Measurements from ENCODE around the gene TFPI.

TFPI gene

DNA sequence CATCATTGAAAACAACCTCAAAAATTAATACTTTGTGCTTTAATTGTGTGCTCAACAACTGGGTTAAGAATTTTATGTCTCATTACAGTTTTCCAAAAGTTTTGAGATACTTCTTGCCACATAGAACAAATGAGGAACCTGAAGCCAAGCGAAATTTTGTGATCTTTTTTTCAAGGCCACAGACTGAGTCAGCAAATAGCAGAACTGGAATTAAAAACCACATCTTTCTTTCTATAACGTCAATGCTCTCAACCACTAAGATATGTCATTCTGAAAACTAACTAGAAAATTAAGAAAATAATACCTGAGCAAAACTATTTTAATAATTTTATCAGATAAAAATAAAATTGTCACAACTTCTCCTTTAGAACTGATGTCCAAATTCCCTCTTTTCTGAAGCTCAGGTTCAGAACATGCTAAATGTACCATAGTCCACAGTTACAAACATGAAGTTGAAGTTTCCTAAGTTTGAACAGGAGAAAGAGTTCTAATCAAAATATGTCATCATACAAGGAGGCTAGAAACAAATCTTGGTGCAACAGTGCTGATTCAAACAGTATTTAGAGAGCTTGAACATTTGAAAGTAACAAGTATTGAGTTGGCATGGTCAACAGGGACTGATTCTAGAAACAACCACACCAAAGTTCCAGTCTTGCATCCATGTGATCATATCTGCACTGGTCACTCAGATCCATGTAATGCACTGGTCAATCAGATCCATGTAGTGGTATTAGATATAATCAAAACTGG lies 78.6 kb downstream of the TFPI start:
- CTCF ChIA-PET: no interaction called here
- no peak for TF ChIP-seq SUZ12 (IDR thresholded peaks at IDR 0.05)
- no peak for TF ChIP-seq L3MBTL2 (conservative IDR thresholded peaks at IDR 0.05)
- no peak for TF ChIP-seq SP1 (IDR thresholded peaks at IDR 0.05)
- no peak for TF ChIP-seq HDGF (IDR thresholded peaks at IDR 0.05; ENCODE audit: borderline replicate concordance)
- TF ChIP-seq FOXM1 (IDR thresholded peaks at IDR 0.05; ENCODE audit: borderline replicate concordance): no peak
- TF ChIP-seq LEF1 (IDR thresholded peaks at IDR 0.05; ENCODE audit: borderline replicate concordance): no peak
- TF ChIP-seq CTBP1 (IDR thresholded peaks at IDR 0.05; ENCODE audit: borderline replicate concordance): no peak
- no peak for TF ChIP-seq ELF4 (IDR thresholded peaks at IDR 0.05)
- no peak for TF ChIP-seq TARDBP (IDR thresholded peaks at IDR 0.05)
- TF ChIP-seq BHLHE40 (IDR thresholded peaks at IDR 0.05; ENCODE audit: borderline replicate concordance): no peak
- no peak for TF ChIP-seq ARNT (IDR thresholded peaks at IDR 0.05)
- TF ChIP-seq, protein P1, sequence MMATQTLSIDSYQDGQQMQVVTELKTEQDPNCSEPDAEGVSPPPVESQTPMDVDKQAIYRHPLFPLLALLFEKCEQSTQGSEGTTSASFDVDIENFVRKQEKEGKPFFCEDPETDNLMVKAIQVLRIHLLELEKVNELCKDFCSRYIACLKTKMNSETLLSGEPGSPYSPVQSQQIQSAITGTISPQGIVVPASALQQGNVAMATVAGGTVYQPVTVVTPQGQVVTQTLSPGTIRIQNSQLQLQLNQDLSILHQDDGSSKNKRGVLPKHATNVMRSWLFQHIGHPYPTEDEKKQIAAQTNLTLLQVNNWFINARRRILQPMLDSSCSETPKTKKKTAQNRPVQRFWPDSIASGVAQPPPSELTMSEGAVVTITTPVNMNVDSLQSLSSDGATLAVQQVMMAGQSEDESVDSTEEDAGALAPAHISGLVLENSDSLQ (IDR thresholded peaks at IDR 0.05): no peak
- no peak for TF ChIP-seq ZNF384 (IDR thresholded peaks at IDR 0.05)
- TF ChIP-seq FOXA1 (IDR thresholded peaks at IDR 0.05): no peak
- no peak for TF ChIP-seq NFRKB (IDR thresholded peaks at IDR 0.05)
- no peak for TF ChIP-seq FOXK2 (IDR thresholded peaks at IDR 0.05)
- POLR2A ChIA-PET: no interaction called here
- DNase-seq (ENCODE audit: extremely low spot score): no peak

DNA sequence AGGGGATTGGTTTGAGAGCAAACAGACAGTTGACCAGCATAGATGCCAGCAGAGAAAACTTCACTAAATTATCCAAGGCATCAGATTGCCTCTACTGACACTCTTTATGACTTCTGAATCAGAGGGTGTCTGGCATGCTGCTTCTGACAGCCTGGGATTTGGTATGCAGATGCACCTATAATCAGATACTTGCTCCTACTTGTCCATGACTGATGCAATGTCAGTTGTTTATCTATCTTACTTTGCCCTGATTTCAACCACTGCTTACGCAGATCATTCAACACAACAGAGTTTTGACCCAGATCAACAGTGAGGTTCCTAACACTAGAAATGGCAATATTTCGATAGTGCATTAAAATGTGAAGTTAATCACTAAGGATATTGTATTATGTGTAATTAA lies 83.5 kb downstream of the TFPI start:
- ChIA-PET CTCF (no interaction called here), POLR2A (no interaction called here)
- TF ChIP-seq CTBP1 (IDR thresholded peaks at IDR 0.05; ENCODE audit: borderline replicate concordance): no peak
- TF ChIP-seq TARDBP (IDR thresholded peaks at IDR 0.05): no peak
- no peak for TF ChIP-seq ARNT (IDR thresholded peaks at IDR 0.05)
- TF ChIP-seq LEF1 (IDR thresholded peaks at IDR 0.05; ENCODE audit: borderline replicate concordance): no peak
- no peak for TF ChIP-seq FOXA1 (IDR thresholded peaks at IDR 0.05)
- no peak for TF ChIP-seq HDGF (IDR thresholded peaks at IDR 0.05; ENCODE audit: borderline replicate concordance)
- TF ChIP-seq, protein P1 (IDR thresholded peaks at IDR 0.05): no peak
- no peak for TF ChIP-seq FOXM1 (IDR thresholded peaks at IDR 0.05; ENCODE audit: borderline replicate concordance)
- no peak for TF ChIP-seq SP1 (IDR thresholded peaks at IDR 0.05)
- no peak for TF ChIP-seq ELF4 (IDR thresholded peaks at IDR 0.05)
- TF ChIP-seq L3MBTL2 (conservative IDR thresholded peaks at IDR 0.05): no peak
- no peak for DNase-seq (ENCODE audit: extremely low spot score)

DNA sequence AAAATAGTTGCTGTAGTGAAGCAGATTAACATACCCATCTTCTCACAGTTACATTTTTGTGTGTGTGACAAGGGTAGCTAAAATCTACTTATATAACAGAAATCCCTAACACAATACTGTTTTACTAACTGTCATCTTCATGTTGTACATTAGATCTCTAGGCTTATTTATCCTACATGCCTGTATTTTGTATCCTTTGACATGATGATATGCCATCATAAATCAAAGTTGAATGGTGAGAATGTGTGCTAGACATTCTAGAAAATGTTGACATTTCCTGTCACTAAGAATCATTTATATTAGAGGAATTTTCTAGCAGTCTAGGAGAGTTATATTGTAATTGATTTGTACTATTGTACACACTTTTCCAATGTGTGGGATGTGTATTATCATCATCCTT lies 84.7 kb downstream of the TFPI start:
- ChIA-PET CTCF (no interaction called here), POLR2A (no interaction called here)
- DNase-seq (ENCODE audit: extremely low spot score): no peak
- TF ChIP-seq BHLHE40 (IDR thresholded peaks at IDR 0.05; ENCODE audit: borderline replicate concordance) (no peak), SP1 (IDR thresholded peaks at IDR 0.05) (no peak), FOXM1 (IDR thresholded peaks at IDR 0.05; ENCODE audit: borderline replicate concordance) (no peak)
- TF ChIP-seq, protein P1 (IDR thresholded peaks at IDR 0.05): peak; percentile 17; the same call in 1 of the 2 replicates

DNA sequence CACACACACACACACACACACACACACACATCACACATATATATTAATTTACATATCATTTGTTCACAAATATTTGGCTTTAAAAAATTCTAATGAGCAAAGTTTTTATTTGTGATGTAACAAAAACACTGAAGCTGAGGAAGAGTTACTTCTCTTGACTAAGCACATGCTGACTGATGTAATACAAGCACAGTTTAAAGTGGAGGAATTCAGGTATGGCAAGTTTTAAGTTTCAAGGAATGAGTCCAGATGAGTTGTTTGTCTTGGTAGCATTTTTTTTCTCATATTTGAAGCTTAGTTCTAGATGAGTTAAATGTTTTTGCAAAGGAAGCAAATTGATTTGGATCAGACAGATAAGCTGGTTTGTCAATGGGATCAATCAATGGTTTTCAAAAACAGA lies 86.0 kb downstream of the TFPI start:
- CTCF ChIA-PET: no interaction called here
- TF ChIP-seq ZNF384 (IDR thresholded peaks at IDR 0.05): no peak
- TF ChIP-seq NFRKB (IDR thresholded peaks at IDR 0.05): no peak
- TF ChIP-seq CTBP1 (IDR thresholded peaks at IDR 0.05; ENCODE audit: borderline replicate concordance): no peak
- no peak for TF ChIP-seq BHLHE40 (IDR thresholded peaks at IDR 0.05; ENCODE audit: borderline replicate concordance)
- TF ChIP-seq TARDBP (IDR thresholded peaks at IDR 0.05): no peak
- no peak for TF ChIP-seq FOXM1 (IDR thresholded peaks at IDR 0.05; ENCODE audit: borderline replicate concordance)
- no peak for TF ChIP-seq FOXK2 (IDR thresholded peaks at IDR 0.05)
- TF ChIP-seq HDGF (IDR thresholded peaks at IDR 0.05; ENCODE audit: borderline replicate concordance): no peak
- no peak for TF ChIP-seq LEF1 (IDR thresholded peaks at IDR 0.05; ENCODE audit: borderline replicate concordance)
- DNase-seq (ENCODE audit: extremely low spot score): no peak
- POLR2A ChIA-PET: no interaction called here

DNA sequence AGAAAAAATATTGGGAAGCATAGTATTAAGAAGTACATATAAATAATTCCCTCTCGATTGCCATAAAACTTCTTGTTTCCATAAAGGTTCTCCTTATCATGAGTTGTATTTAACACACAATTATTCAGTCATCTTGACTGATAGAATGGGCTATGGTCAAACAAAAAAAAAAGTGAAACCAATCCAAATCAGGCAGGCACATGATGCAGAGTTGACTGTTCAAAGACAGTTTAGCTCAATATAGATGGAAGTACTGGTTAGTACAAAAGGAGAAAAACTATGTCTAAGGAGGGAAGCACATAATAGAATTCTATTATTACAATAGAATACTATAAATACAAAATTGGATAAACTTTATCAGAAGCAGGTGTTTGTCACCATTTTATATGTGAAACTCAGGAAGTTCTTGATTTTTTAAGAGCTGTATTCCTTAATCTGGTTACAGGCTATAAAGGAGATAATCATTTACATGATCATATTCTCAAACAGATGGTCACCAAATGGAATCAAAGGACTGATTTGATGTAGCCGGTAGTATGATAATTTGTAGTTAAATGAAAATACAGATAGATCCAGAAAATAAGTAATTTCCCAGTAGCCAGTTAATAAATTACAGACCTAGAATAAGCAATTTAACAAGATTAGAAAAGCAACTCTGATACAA lies 88.0 kb downstream of the TFPI start:
- ChIA-PET CTCF (interaction anchor here (0.7 kb wide), 1 partner anchor 78 kb away, joined by 4 read pairs; no protein-coding TSS in a partner anchor), POLR2A (no interaction called here)
- TF ChIP-seq FOXA1 (IDR thresholded peaks at IDR 0.05) (no peak), NFRKB (IDR thresholded peaks at IDR 0.05) (no peak), ZNF384 (IDR thresholded peaks at IDR 0.05) (no peak), LEF1 (IDR thresholded peaks at IDR 0.05; ENCODE audit: borderline replicate concordance) (no peak), BHLHE40 (IDR thresholded peaks at IDR 0.05; ENCODE audit: borderline replicate concordance) (no peak), ELF4 (IDR thresholded peaks at IDR 0.05) (no peak), FOXK2 (IDR thresholded peaks at IDR 0.05) (no peak), ARNT (IDR thresholded peaks at IDR 0.05) (no peak), L3MBTL2 (conservative IDR thresholded peaks at IDR 0.05) (no peak), CTBP1 (IDR thresholded peaks at IDR 0.05; ENCODE audit: borderline replicate concordance) (no peak), SUZ12 (IDR thresholded peaks at IDR 0.05) (no peak), SP1 (IDR thresholded peaks at IDR 0.05) (no peak)
- TF ChIP-seq, protein P1 (IDR thresholded peaks at IDR 0.05): no peak
- no peak for DNase-seq (ENCODE audit: extremely low spot score)

Data from HEK293T (cell line).